GM18858 (cell line): ENCODE measurements around the gene UBE3D.
"Not testable (repeated sequence)": the region's sequence is repeated elsewhere in the genome, so short reads cannot be mapped to it uniquely, and the experiment has no call there.

Source experiments
- ATAC-seq: cut with Tn5 transposase; IDR thresholded peaks from one replicate; pipeline ENCODE4 v1.9.1; 2021; ENCODE audit not compliant: unreplicated experiment

UBE3D gene

GRCh38 chr6:82877213-82878195 is 188.1 kb downstream of the UBE3D start:
- ATAC-seq = no peak

DNA sequence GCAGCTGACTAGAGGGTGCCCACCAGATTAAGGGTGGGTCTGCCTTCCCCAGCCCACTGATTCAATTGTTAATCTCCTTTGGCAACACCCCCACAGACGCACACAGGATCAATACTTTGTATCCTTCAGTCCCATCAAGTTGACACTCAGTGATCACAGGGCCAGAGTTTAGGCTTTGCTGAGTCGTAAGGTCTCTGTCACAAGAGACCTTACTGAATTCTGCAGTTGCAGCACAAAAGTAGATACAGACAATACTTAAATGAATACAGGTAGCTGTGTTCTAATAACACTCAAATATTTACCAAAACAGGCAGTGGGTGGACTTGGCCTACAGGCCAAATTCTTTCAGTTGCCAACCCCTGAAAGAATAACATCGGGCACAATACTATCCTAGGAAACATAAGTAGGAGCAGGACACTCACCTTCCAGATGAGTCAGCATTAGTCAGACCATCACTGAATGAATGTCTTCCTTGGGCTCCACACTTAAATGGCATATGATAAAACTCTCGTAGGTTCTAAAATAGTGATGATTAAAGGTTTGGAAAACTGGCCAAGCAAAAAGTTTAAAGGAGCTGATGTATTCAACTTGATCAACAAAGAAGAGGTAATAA is 190.0 kb downstream of the UBE3D start:
- ATAC-seq = no peak

- no peak for ATAC-seq
These were observed 190.8 kb downstream of the UBE3D start for GRCh38 chr6:82874867-82875266.

DNA sequence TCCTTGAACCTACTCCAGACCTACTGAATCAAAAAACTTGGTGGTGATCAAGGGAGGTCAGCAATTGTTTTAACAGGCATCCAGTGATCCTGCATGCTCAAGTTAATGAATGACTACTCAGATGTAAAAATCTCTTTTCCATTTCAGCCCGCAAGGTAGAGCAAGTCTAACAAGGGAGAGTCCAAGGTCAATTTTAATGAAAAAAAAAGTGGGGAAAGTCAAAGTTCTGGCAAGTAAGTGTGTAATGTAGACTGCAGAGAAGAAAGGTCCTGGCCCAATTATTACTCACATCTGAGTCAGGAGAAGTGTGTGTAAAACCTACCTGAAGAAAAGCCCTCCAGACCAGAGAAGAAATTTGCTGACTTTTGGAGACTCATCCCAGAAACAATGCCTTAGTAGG is 193.5 kb downstream of the UBE3D start:
- no peak for ATAC-seq

DNA sequence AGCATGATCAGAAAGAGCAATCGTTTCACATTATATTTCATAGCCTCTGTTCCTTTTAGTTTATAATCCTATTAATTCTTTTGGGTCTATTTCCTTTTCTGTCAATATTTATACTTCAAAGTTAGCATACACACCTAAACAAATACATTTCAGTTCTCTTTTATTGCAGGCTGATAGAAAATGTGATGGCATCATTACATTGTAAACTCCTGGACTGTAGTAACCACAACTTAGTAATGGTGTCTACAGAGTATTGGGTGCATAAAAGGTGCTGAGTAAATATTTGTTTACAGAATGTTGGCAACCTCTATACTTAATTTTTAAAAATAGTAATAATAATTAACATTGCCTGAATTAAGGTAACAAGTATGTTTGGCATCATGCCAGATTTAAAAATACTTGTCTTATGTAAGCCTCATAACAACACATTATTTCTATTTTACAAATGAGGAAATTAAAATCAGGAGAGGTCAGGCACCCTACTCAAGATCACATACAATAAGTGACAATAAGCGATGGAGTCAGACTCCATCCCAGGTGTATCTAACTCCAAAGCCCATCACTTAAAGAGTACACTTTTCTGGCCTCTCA is 195.0 kb downstream of the UBE3D start:
- no peak for ATAC-seq

- ATAC-seq = no peak
These were observed 196.1 kb downstream of the UBE3D start for GRCh38 chr6:82869493-82869892.

DNA sequence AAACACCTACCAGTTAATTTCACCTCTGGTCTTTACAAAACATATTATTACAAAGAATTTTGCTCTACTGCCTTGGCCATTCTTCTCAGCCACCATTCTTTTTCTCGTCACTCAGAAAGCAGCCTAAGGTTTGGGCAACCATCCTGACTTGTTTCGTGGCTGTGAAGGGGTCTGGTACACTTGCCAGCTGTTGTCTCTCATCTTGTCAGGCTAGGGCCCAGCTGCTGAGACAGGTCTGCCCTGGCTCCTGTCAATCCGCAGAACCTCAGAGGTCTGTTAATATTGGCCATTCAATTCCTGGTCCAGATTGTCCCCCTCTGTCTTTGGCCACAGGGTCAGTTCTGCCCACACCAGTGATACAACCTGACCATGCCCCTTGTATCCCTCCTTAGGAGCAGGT is 197.7 kb downstream of the UBE3D start:
- no peak for ATAC-seq

DNA sequence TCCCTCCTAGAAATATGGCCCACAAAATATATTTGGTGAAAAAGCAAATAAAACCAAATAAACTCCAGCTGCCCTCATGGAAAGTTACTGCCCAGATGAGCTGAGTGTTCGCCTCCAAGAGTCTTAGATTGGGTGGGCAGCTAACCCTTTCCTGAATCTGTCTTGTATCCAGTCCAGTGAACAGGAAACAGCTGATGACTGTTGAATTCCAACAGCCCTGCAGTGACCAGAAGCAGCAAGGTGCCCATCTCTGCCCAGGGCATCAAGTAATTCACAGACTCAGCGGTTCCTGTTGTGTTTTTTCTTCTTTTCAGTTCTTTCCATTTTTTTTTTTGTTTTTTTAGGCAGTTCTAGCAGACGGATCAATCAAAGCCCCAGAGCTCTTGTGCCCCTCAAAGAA is 199.2 kb downstream of the UBE3D start:
- no peak for ATAC-seq

- ATAC-seq = no peak
These were observed 200.2 kb downstream of the UBE3D start for GRCh38 chr6:82865461-82865860.

DNA sequence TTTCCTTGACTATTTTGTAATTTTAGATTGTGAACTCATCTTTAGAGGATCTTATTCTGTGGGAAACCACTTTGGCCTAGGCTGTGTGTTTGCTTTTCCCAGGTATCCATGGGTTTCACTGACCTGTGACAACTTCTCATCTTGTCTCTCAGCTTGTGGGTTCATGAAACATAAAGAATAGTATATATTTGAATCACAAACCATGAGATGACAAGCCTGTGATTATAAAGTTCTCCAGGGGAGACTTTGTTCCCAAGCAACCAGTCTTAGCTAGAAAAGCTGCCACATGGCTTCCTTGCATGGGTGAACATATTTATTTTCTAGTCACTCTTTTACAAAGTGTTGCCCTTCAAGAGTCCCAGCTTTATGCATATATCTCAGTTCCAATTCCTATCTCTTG is 201.9 kb downstream of the UBE3D start:
- no peak for ATAC-seq

GRCh38 chr6:82862543-82862942 is 203.1 kb downstream of the UBE3D start:
- ATAC-seq = no peak

GRCh38 chr6:82861121-82861520 is 204.5 kb downstream of the UBE3D start:
- ATAC-seq = no peak

- not testable (repeated sequence) for ATAC-seq
These were observed 209.6 kb downstream of the UBE3D start for GRCh38 chr6:82856077-82856476.

DNA sequence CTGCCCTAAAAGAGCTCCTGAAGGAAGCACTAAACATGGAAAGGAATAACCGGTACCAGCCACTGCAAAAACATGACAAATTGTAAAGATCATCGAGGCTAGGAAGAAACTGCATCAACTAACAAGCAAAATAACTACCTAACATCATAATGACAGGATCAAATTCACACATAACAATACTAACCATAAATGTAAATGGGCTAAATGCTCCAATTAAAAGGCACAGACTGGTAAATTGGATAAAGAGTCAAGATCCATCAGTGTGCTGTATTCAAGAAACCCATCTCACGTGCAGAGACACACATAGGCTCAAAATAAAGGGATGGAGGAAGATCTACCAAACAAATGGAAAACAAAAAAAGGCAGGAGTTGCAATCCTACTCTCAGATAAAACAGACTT is 212.7 kb downstream of the UBE3D start:
- not testable (repeated sequence) for ATAC-seq

GRCh38 chr6:82843291-82843885 is 222.3 kb downstream of the UBE3D start:
- ATAC-seq = no peak

- no peak for ATAC-seq
These were observed 222.9 kb downstream of the UBE3D start for GRCh38 chr6:82842721-82843120.
